Upper lobe of left lung (tissue), 4 donors: ENCODE data around the gene NME8.

ENCODE experiments used
- CTCF ChIP-seq, 6 experiments: fragments of 450-650 bp in 4 of 6; fragments of 200-600 bp in 2 of 6; sonication (generic) in 2 of 6; IDR thresholded peaks; one replicate each; pipeline ENCODE4 v1.5.1; 2016 to 2019; ENCODE audit warnings: antibody characterized with exemption in 6 of 6
- EP300 ChIP-seq, 4 donors: sonication (generic); formaldehyde crosslinking; IDR thresholded peaks; one replicate each; pipeline ENCODE4 v1.5.1; 2017; ENCODE audit warnings: antibody characterized with exemption in 4 of 4, control low read depth in 2 of 4
- POLR2AphosphoS5 ChIP-seq, 2 donors: sonication (generic); formaldehyde crosslinking; IDR thresholded peaks; one replicate each; pipeline ENCODE4 v1.5.1; 2017; ENCODE audit warnings: antibody characterized with exemption in 2 of 2

GRCh38 chr7:37820708-37821468, 27.5 kb upstream of the NME8 start:
- TF ChIP-seq CTCF (IDR thresholded peaks at IDR 0.05) (no peak), EP300 (IDR thresholded peaks at IDR 0.05) (no peak), POLR2AphosphoS5 (IDR thresholded peaks at IDR 0.05) (no peak)
